ENCODE measurements around the gene ZNF37A.

GRCh38 chr10:38070501-38070900 is 23.6 kb upstream of the ZNF37A start:
- TF ChIP-seq CTCF (optimal IDR thresholded peaks at IDR 0.05 in 1 of 3, IDR thresholded peaks at IDR 0.05 in 1 of 3, conservative IDR thresholded peaks at IDR 0.05 in 1 of 3; ENCODE audit: extremely low read depth in 1 of 3, insufficient read depth in 2 of 3, low read length in 3 of 3) (no peak), EZH2 (IDR thresholded peaks at IDR 0.05; ENCODE audit: low read length) (no peak)
